ENCODE results near the gene ARMH3.

Gene ARMH3

DNA sequence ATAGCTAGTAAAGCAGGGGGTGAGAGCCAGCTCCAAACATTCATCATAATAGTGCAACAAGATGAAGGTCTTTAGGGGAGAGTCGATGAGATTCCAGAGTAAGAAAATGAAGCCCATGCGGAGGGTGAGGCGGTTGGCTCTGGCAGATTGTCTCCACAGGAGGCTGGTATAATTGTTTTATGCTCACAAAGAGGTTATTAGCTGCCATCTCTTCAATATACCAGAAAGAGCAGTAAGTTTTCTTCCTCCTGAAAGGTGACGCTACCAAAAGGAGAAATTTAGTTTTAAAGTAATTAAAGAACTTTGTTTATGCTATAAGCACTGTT is 153.2 kb downstream of the ARMH3 start:
- no peaks in the 10 kb centered on the region for H3K9me2 ChIP-seq (replicated peaks; ENCODE audit: control insufficient read depth, low read length)
- no peak overlapping the region for H3K4me2 ChIP-seq (ENCODE audit: low read length)
- H3K4me1 ChIP-seq (ENCODE audit: control insufficient read depth, low read length) = peaks cover 59% of the 10 kb centered on the region
- H3K36me3 ChIP-seq (ENCODE audit: control insufficient read depth, low read length) = no peaks in the 10 kb centered on the region
- H3K27me3 ChIP-seq (ENCODE audit: control insufficient read depth, low read length) = no peaks in the 10 kb centered on the region
- no peaks in the 10 kb centered on the region for H3K79me2 ChIP-seq (ENCODE audit: control insufficient read depth, low read length)
- no peaks in the 10 kb centered on the region for H3K9me3 ChIP-seq (ENCODE audit: control insufficient read depth, insufficient read depth, low read length)
- no peak for TF ChIP-seq CTCF (IDR thresholded peaks at IDR 0.05; ENCODE audit: low read depth, low read length, poor library complexity, severe bottlenecking)
- no peak for TF ChIP-seq EZH2phosphoT487 (IDR thresholded peaks at IDR 0.05; ENCODE audit: borderline replicate concordance, low read length)
- no peaks in the 10 kb centered on the region for H4K20me1 ChIP-seq (ENCODE audit: control insufficient read depth, insufficient read depth, low read depth, low read length)
- H3K4me3 ChIP-seq (ENCODE audit: low read length) = no peak overlapping the region
- H3K27ac ChIP-seq (ENCODE audit: low read depth, low read length) = no peak overlapping the region
- no peaks in the 10 kb centered on the region for H3F3A ChIP-seq (ENCODE audit: control insufficient read depth, insufficient read depth)

DNA sequence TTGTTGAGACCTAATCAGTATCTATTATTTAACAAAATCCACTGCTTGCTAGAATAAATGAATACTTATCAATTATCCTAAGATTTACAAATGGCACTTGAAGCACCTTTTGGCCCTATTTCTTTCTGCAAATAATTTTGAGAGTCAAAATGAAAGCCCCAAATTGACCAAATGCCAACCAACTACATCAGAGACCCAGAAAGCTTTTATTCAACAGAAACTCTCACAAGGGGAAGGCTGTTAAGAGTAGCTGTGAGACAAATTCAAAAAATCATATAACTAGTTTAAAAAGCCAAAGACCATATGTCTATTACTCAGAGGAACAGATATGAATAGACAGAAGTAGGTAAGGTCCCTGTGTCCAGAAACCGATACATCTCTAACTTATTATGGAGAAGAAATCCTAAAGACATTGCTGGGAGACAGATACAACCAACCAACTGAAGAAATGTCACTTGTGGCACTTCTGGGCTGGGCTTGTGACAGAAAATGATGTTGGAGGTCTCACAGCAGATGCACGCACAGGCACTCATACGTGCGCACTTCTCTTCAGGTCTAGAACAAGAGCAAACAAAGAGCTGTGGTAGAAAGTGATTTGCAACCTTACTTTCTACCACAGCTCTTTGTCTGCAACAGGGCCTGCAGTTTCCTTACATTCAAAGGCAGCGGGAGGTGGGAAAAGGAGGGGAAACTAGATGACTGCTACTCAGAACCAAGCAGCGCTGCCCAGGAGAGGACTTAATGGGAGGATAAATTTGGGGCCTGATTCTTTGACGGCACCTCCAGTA is 153.7 kb downstream of the ARMH3 start:
- Histone ChIP-seq H3K79me2 (ENCODE audit: control insufficient read depth, low read length) (no peaks in the 10 kb centered on the region), H3K9me3 (ENCODE audit: control insufficient read depth, insufficient read depth, low read length) (no peaks in the 10 kb centered on the region), H4K20me1 (ENCODE audit: control insufficient read depth, insufficient read depth, low read depth, low read length) (no peaks in the 10 kb centered on the region), H3F3A (ENCODE audit: control insufficient read depth, insufficient read depth) (no peaks in the 10 kb centered on the region), H3K4me2 (ENCODE audit: low read length) (peak overlapping the region; percentile 49), H3K4me1 (ENCODE audit: control insufficient read depth, low read length) (peaks cover 64% of the 10 kb centered on the region), H3K27me3 (ENCODE audit: control insufficient read depth, low read length) (no peaks in the 10 kb centered on the region), H3K9me2 (replicated peaks; ENCODE audit: control insufficient read depth, low read length) (no peaks in the 10 kb centered on the region), H3K4me3 (ENCODE audit: low read length) (no peak overlapping the region), H3K27ac (ENCODE audit: low read depth, low read length) (0 out of 2 replicates have a peak overlapping the region, but pooled peaks have one; percentile 8), H3K36me3 (ENCODE audit: control insufficient read depth, low read length) (no peaks in the 10 kb centered on the region)
- TF ChIP-seq EZH2phosphoT487 (IDR thresholded peaks at IDR 0.05; ENCODE audit: borderline replicate concordance, low read length) (no peak), CTCF (IDR thresholded peaks at IDR 0.05; ENCODE audit: low read depth, low read length, poor library complexity, severe bottlenecking) (no peak)

DNA sequence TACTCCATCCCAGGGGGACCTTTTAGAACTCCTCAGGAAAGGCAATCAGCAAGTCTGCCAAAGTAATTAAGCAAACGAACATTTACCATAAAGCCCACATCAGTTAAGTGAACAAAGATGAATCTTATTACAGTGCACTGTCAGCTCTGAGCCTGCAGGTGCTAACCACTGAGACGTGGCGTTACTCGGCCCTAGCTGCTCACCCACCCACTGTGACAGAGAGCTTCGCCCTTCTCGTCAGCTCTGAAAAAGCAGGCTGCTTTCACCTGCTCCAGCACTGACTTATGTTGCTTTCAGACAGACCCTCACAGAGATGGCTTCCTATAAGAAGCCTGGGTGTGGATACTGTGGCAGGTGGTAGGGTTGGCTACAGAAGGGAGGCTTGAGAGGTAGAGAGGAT is 154.6 kb downstream of the ARMH3 start:
- Histone ChIP-seq H3K36me3 (ENCODE audit: control insufficient read depth, low read length) (no peaks in the 10 kb centered on the region), H3F3A (ENCODE audit: control insufficient read depth, insufficient read depth) (no peaks in the 10 kb centered on the region), H3K9me3 (ENCODE audit: control insufficient read depth, insufficient read depth, low read length) (no peaks in the 10 kb centered on the region), H3K27me3 (ENCODE audit: control insufficient read depth, low read length) (no peaks in the 10 kb centered on the region), H3K4me1 (ENCODE audit: control insufficient read depth, low read length) (peaks cover 56% of the 10 kb centered on the region), H3K9me2 (replicated peaks; ENCODE audit: control insufficient read depth, low read length) (no peaks in the 10 kb centered on the region), H3K4me3 (ENCODE audit: low read length) (no peak overlapping the region), H3K4me2 (ENCODE audit: low read length) (peak overlapping the region; percentile 49), H3K27ac (ENCODE audit: low read depth, low read length) (peak overlapping the region; percentile 8), H3K79me2 (ENCODE audit: control insufficient read depth, low read length) (no peaks in the 10 kb centered on the region), H4K20me1 (ENCODE audit: control insufficient read depth, insufficient read depth, low read depth, low read length) (no peaks in the 10 kb centered on the region)
- no peak for TF ChIP-seq EZH2phosphoT487 (IDR thresholded peaks at IDR 0.05; ENCODE audit: borderline replicate concordance, low read length)

DNA sequence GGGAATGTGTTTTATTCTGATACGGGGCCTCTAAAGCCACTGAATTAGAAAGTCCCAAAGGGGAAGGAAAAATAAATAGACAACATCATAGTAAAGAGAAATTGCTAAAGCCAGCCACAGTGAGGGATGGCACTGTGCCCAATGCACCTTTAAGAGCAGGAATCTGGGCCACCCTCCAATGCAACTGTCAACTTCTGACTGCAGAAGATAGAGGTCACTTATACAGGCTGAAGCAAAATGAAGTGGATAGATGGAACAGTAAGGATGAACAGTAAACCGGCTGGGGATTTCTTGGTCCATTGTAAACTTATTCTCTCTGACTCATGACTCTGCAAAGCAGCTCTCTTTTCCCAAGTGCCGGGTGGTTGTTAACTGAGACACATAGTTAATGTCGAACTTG is 158.3 kb downstream of the ARMH3 start:
- H3K9me2 ChIP-seq (replicated peaks; ENCODE audit: control insufficient read depth, low read length) = no peaks in the 10 kb centered on the region
- H4K20me1 ChIP-seq (ENCODE audit: control insufficient read depth, insufficient read depth, low read depth, low read length) = 0 out of 2 replicates have a peak, but pooled peaks cover 6% of the 10 kb centered on the region
- no peak overlapping the region for H3K4me2 ChIP-seq (ENCODE audit: low read length)
- no peak overlapping the region for H3K4me3 ChIP-seq (ENCODE audit: low read length)
- peaks cover 31% of the 10 kb centered on the region for H3K4me1 ChIP-seq (ENCODE audit: control insufficient read depth, low read length)
- no peak for TF ChIP-seq CTCF (IDR thresholded peaks at IDR 0.05; ENCODE audit: low read depth, low read length, poor library complexity, severe bottlenecking)
- no peak for TF ChIP-seq EZH2phosphoT487 (IDR thresholded peaks at IDR 0.05; ENCODE audit: borderline replicate concordance, low read length)
- no peaks in the 10 kb centered on the region for H3K79me2 ChIP-seq (ENCODE audit: control insufficient read depth, low read length)
- H3K36me3 ChIP-seq (ENCODE audit: control insufficient read depth, low read length) = no peaks in the 10 kb centered on the region
- H3K9me3 ChIP-seq (ENCODE audit: control insufficient read depth, insufficient read depth, low read length) = no peaks in the 10 kb centered on the region
- H3K27ac ChIP-seq (ENCODE audit: low read depth, low read length) = no peak overlapping the region
- H3K27me3 ChIP-seq (ENCODE audit: control insufficient read depth, low read length) = no peaks in the 10 kb centered on the region
- no peaks in the 10 kb centered on the region for H3F3A ChIP-seq (ENCODE audit: control insufficient read depth, insufficient read depth)

Measured in DOHH2 (cell line).